Activated T-helper 1 cell treated with anti-CD3 and anti-CD28 coated beads, Interleukin-2, amount 50 U/mL, for 16 hours (primary cell): ENCODE data around the gene CPLANE2.
"Not testable (repeated sequence)": the region's sequence is repeated elsewhere in the genome, so short reads cannot be mapped to it uniquely, and the experiment has no call there.

Experiments
- DNase-seq, 2 donors: peaks; one replicate each; pipeline ENCODE4 v3.0.0-alpha.2; 2020; ENCODE audit warnings: low read depth in 1 of 2, low spot score in 1 of 2

CPLANE2 gene

GRCh38 chr1:16236511-16237342 is at the start of gene CPLANE2:
Gene CPLANE2, minus strand, starts transcription at chr1:16237183. Its CDS starts 441 bp downstream, at chr1:16236742.
- peak; percentile 93 to 95 for DNase-seq

GRCh38 chr1:16286122-16286521 is 49.1 kb upstream of the CPLANE2 start:
- no peak for DNase-seq

- no peak for DNase-seq
Observed at GRCh38 chr1:16281765-16282164, 44.8 kb upstream of the CPLANE2 start.

GRCh38 chr1:16279186-16279585 is 42.2 kb upstream of the CPLANE2 start:
- DNase-seq = no peak

GRCh38 chr1:16276302-16277030 is 39.5 kb upstream of the CPLANE2 start:
- DNase-seq = no peak

- no peak for DNase-seq
Observed at GRCh38 chr1:16275591-16275990, 38.6 kb upstream of the CPLANE2 start.

- no peak for DNase-seq
Observed at GRCh38 chr1:16267690-16268180, 30.8 kb upstream of the CPLANE2 start.

GRCh38 chr1:16266411-16267118 is 29.6 kb upstream of the CPLANE2 start:
- no peak for DNase-seq

- DNase-seq = no peak
Observed at GRCh38 chr1:16262067-16262466, 25.1 kb upstream of the CPLANE2 start.

GRCh38 chr1:16260814-16261213 is 23.8 kb upstream of the CPLANE2 start:
- no peak for DNase-seq

- no peak for DNase-seq
Observed at GRCh38 chr1:16258591-16259135, 21.7 kb upstream of the CPLANE2 start.

GRCh38 chr1:16257968-16258367 is 21.0 kb upstream of the CPLANE2 start:
- DNase-seq = no peak

- not testable (repeated sequence) for DNase-seq
Observed at GRCh38 chr1:16257556-16257955, 20.6 kb upstream of the CPLANE2 start.

GRCh38 chr1:16256478-16256877 is 19.5 kb upstream of the CPLANE2 start:
- no peak for DNase-seq

GRCh38 chr1:16254263-16254928 is 17.4 kb upstream of the CPLANE2 start:
- no peak for DNase-seq

- DNase-seq = no peak
Observed at GRCh38 chr1:16253332-16253922, 16.4 kb upstream of the CPLANE2 start.

- DNase-seq = no peak
Observed at GRCh38 chr1:16252912-16253311, 15.9 kb upstream of the CPLANE2 start.

- no peak for DNase-seq
Observed at GRCh38 chr1:16251381-16251780, 14.4 kb upstream of the CPLANE2 start.

- no peak for DNase-seq
Observed at GRCh38 chr1:16250524-16251251, 13.7 kb upstream of the CPLANE2 start.
